A172 (cell line): ENCODE measurements around the gene CD99L2. TPM values are rescaled to one million over a fixed set of nuclear protein-coding genes. Genes with fewer than 3 reads are reported as not detected.
A peak's percentile ranks its signal among the peaks of the same experiment; 100 is the strongest.

ENCODE experiments used
- DNase-seq: peaks from one replicate; pipeline ENCODE4 v3.0.0-alpha.2; 2015; ENCODE audit warnings: low spot score
- total RNA-seq: library from RNA; depleted of rRNA; stranded (reverse); fragments of >200 nt; shearing (Covaris generic); gene quantifications from 2 replicates; pipeline ENCODE4 v1.2.3, GENCODE V29; 2014; rRNA removed

Gene CD99L2
- total RNA-seq, 1 experiment from 2014 or later = 77.7 TPM

DNA sequence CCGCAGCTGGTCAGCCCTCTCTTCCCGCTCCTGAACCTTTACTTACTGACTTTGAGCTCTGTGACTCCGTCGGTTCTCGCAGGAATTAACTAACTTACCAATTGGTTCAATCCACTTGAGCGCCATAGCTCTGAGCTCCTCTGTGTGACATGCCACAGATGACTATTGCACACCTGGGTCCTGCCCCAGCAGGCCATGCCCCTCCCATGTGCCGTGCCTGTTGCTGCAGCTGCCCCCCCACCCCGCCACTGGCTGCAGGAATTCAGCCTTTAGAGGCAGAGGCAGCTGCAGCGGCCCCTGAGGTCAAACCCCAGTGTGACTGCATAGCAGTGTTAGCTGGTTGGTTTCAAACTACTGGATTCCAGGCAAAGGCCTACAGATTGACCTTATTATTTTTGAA lies 134.7 kb downstream of the CD99L2 start:
- DNase-seq = no peak

DNA sequence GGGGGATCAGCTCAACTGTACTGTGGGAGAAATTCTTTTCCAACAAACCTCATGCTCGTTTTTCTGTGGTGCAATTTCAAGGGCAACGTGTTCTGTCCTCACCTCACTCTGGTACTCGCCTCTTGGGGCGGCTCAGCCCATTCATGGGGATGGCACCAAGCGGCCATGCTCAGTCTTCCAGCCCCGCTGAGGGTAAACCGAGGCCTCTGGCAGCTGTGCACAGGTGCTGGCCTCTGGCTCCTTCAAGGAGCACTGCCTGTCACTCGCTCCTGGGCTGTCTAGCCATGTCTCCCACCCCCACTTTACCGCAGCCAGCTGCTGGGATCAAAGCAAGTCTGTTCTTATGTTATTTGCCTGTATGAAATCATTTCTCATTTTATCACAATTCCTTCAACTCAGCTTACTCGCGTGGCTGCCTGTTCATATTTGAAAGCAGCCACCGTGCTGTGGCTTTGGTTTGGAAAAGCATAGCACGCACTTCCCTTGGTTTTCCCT lies 135.1 kb downstream of the CD99L2 start:
- DNase-seq = no peak

DNA sequence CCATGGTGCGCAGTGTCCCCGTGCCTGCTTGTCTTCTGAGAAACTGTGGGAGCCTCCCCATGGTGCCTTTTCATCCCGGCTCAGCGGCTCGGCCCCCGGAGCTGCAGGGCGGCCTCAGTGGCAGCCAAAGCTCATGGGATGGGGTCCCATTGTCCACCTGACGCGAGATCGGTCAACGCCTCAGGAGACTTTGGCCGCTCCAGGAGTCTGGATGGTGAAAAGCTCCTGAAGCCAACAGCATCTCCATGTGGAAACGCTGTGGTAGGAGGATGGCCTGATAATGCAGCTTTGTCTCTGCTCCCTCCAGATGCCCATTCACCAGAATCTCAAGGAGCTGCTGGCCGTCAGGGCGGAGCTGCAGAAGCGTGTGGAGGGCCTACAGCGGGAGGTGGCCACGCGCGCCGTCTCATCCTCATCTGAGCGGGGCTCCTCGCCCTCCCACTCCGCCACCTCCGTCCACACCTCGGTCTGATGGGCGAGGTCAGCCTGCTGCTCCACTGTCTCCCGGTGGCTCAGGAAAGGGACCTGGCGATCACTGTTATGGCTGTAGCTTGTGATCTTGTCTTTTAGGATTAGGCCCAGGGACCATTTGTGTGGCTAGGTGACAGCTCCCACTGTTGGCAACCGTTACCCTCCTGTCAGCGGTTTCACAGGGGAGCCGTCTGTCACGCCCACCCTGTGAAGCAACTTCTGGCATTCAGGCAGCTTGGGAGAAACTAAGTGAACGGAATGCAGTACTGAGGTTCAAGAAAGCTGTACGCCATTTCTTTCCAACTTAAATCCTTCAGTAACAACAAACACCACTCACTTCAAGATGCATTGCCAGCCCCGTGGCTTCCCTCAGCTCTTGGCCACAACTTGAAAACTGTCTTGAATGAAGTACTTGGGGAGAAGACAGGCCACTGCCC lies 136.0 kb downstream of the CD99L2 start:
- no peak for DNase-seq

DNA sequence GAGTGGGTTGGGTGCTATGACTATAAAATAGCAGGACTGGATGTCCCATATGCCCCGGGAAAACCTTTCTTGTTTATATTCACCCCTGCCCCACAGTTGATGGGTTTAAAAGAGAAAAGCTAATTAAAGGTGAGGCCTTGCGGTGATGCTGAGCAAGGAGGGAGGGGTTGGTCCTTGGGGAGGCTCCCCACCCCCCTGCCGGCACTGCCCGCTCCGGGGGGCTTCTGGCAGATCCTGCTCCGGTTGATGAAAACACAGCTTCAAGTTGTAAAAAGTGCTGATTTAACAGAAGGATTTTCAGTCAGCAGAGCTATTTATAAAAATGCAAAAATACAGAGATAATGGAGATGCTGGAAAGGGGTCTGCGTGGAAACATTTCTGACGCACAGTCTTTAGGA lies 136.7 kb downstream of the CD99L2 start:
- DNase-seq = no peak

DNA sequence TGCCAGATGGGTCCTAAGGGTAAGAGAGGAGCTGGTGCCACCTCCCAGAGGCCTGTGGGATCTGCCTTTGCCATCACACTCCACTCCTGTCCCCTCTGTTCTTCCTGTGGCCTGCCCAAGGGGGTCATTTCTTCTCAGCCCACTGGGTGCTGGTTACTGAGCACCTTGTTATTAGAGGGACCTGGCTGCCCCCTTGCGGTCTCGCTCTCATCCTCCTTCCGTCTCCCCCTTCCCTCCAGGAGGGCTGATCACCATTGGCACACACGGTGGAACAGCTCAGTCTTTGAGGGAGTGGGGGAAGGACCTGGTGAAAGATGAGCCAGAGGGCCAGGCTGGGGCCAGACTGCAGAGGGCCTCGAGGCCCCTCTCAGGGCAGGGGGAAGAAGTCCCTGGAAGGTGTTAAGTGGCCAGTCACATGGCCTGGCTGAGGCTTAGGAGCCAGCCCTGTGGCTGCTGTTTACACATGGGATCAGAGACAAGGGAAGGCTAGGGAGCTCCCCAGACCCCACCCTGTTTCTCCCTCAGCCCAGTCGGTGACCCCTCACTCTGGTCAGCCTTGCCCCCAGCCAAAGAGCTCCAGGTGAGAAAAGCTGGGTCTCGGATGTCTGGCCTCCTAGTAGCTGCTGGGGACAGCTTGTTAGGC lies 137.2 kb downstream of the CD99L2 start:
- DNase-seq = no peak

DNA sequence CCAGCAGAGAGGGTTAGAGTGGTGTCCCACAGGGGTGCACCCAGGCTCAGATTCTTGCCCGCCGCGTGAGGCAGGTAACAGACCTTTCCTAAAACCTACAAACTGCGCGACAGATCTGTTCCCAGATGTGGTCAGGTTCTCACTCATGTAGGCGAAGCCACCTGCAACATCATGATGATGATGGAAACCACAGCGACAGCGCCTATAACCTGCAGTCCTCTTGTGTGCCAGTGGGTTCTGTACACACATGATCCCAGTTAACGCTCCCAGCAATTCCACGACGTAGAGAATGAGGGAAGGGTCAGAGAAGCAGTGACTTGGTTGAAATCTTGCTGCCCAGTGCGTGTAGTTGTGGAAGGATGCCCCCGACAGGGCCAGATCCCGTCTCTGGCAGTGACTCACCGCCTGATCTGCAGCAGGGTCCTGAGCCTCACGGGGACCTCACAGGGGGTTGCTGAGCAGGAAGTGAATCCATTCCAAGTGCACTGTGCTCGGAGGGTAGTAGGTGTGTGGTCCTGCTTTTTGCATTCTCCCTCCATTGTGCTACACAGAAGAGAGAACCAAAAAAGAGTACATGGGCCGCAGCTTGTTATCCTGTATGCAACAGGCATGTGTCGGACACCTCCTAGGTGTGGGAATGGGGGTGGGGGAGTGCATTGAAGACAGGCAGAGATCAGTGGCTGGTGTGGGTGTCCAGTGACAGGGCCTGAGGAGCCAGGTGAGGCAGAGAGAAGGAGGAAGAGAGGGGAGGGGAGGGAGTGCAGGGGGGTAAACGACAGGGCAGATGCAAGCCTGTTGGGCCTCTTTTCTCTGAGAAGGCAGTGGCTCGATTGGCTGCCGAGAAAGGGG lies 138.7 kb downstream of the CD99L2 start:
- no peak for DNase-seq

DNA sequence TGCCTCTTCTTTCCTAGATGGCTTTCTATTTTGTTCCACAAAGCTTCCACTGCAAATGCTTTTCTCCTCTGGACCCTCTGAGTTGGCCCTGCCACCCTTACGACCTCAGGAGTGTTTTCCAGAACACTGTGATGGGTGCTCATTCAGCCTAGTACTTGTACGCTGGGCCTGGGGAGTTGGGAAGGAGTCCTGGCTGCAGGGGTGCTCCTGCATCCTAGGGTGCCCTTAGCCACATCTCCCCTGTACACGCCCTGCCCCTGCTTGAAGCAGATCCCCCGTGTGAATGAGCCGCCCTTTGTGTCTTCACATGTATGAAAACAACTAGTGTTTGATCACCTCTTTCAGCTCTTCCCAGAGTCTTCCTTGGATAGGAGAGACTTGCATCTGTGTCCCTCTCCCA lies 141.1 kb downstream of the CD99L2 start:
- DNase-seq = no peak

DNA sequence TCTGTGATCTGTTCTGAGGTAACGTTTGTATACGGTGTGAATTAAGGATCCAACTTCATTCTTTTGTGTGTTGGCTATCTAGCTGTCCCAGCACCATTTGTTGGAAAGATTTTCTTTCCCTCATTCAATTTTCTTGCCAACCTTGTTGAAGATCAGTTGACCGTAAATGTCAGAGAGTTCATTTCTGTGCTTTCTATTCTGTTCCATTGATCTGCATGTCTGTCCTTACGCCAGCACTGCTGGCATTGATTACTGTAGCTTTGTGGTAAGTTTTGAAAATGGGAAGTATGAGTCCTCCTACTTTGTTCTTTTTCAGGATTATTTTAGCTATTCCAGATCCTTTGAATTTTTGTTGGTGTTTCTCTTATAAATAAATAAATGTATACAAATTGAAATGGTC lies 144.5 kb downstream of the CD99L2 start:
- DNase-seq = no peak

DNA sequence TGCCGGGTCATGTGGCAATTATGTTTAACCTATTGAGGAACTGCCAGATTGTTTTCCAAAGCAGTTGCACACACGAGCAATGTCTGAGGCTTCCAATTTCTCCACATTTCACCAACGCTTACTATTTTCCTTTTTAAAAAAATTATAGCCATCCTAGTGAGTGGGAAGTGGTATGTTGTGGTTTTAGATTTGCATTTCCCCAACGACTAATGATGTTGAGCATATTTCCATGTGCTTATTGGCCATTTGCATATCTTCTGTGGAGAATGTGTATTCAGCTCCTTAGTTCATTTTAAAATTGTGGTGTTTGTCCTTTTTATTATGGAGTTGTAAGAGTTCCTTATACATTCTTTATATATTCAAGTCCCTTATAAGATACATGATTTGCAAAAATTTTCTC lies 145.1 kb downstream of the CD99L2 start:
- no peak for DNase-seq

DNA sequence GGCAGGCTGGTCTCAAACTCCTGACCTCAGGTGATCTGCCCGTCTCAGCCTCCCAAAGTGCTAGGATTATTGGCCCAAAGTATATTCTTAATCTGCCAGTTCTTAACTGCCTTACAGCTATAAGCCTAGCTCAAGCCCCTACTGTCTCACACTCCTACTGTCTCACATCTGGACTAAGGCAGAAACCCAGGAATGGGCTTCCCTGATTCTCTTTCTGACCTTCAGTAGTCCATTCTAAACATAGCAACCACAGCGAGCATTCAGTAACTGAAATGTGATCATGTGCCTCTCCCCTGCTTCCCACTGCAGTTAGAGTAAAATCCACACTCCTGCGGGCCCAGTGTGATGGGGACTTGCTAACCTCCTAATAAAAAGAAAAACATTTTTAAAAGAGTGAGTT lies 146.3 kb downstream of the CD99L2 start:
- DNase-seq = no peak

DNA sequence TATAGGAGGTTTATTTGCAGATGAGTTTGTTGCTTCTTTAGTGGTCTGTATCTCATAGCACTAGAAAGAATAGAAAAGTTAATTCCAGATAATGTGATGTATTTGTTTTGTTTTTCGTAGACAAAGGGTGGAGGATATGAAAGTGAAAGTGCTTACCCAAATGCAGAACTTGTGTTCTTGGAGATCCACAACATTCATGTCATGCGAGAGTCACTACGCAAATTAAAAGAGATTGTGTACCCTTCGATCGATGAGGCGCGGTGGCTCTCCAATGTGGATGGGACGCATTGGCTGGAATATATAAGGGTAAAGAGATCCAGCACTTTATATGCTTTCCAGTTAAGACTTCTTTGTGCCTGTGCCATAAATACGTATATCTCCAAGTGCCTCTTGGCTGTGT lies 162.0 kb downstream of the CD99L2 start:
- no peak for DNase-seq

DNA sequence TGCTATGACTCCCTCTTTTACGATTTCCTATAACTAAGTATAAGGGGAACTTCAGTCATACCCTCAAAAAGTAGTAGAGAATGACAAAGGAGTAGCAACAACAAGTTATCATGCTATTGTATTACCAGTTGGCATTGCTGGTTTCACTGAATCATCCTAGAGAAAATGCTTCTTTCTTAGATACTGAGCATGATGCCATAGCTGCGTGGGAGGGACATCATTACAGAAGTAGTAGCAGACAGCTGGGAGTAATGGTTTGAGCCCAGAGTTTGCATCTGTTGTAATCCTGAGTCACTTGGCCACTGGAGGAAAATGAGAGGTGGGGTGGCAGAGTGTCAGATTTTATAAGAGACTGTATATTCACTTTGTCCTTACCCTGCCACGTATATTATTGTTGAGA lies 166.7 kb downstream of the CD99L2 start:
- peak; percentile 78 for DNase-seq

DNA sequence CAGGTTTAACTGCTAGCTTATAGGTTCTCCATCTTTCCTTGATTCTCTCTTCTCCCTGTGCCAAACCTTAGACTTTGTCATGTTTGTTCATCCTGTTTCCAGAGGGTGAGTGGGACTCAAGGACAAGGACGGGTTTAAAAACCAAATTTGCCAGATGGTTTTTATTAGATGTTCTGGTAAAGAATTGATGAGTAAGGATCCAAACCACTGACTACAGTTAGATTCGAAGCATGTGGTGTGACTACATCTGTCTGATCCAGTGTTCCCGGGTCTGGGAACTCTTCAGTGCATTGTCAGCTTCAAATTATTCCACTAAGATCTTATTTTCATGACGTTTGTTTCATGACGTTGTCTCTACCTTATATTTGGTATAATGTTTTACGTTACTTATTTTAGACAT lies 167.7 kb downstream of the CD99L2 start:
- no peak for DNase-seq

DNA sequence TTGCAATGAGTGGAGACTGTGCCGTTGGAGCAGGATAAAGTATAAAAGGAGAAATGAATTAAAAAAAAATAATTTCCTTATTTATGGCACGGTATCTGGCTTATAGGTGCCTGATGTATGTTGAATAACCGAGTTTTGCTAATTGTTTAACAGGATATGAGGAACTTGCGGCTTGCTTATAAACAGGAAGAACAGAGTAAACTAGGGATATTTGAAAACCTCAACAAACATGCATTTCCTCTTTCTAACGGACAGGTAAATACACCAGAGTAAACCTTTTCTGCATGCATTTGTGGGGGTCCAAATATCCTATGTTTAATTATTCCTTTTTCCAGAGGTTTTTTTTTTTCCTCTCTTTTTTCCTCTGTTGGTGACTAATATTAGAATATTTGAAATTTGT lies 168.5 kb downstream of the CD99L2 start:
- DNase-seq = no peak

DNA sequence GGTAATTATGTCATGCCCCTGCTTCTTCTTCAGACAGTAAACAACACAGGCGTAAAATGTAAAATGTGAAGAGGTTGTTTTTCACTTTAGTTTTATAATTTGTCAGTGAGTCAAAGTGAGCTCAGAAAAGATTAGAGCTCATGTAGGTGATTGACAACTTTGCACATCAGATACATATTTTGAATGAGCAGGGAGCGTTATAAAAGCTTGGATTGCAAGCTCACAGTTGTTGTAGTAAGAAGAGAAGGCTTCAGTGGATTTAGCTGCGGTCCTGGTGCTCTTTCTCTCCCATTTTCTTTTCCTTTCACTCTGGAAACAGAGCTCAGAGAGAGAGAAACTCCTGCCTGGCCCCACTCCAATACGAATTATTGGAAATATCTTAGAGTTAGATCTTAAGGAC lies 178.8 kb downstream of the CD99L2 start:
- DNase-seq = no peak

Other genes with a start within 250 kb of the CD99L2 start
- 25.6 and 34.3 TPM in 2 replicates for gene MTMR1, start 205.3 kb downstream of the CD99L2 start, total RNA-seq
- 169 and 198 TPM in 2 replicates for gene HMGB3, start 84.7 kb upstream of the CD99L2 start, total RNA-seq